Activated CD8-positive, alpha-beta T cell treated with anti-CD3 and anti-CD28 coated beads for 36 hours (primary cell): ENCODE data around the gene STIM2. TPM values are rescaled to one million over a fixed set of nuclear protein-coding genes. Genes with fewer than 3 reads are reported as not detected.
"Not testable (repeated sequence)": the region's sequence is repeated elsewhere in the genome, so short reads cannot be mapped to it uniquely, and the experiment has no call there.

Experiments used
- ATAC-seq: fragments of 200-7000 bp; cut with Tn5 transposase; one replicate; pipeline ENCODE4 v1.10.0; 2021; ENCODE audit warnings: mild to moderate bottlenecking, moderate library complexity
- CTCF ChIA-PET: fragments of 350-600 bp; sonication (Branson Sonifier 250); formaldehyde crosslinking; loops from one replicate; lab custom pipeline; 2021; ENCODE audit warnings: antibody characterized with exemption; lab: Charles Lee
- POLR2A ChIA-PET: fragments of 350-600 bp; sonication (Branson Sonifier 250); formaldehyde crosslinking; loops from one replicate; lab custom pipeline; 2021; ENCODE audit warnings: antibody characterized with exemption; lab: Charles Lee
- DNase-seq: peaks from one replicate; pipeline ENCODE4 v3.0.0-alpha.2; 2020
- H3K27ac Mint-ChIP-seq: one replicate; pipeline ENCODE4 v1.8.0; 2021; ENCODE audit warnings: mild to moderate bottlenecking, mixed read lengths
- H3K27me3 Mint-ChIP-seq: one replicate; pipeline ENCODE4 v1.8.0; 2021; ENCODE audit warnings: mixed read lengths
- H3K36me3 Mint-ChIP-seq: one replicate; pipeline ENCODE4 v1.8.0; 2021; ENCODE audit warnings: low read depth, mixed read lengths
- H3K4me1 Mint-ChIP-seq: one replicate; pipeline ENCODE4 v1.8.0; 2021; ENCODE audit warnings: low read depth, mixed read lengths
- H3K4me3 Mint-ChIP-seq: one replicate; pipeline ENCODE4 v1.8.0; 2021; ENCODE audit warnings: mild to moderate bottlenecking, moderate library complexity, mixed read lengths
- H3K9me3 Mint-ChIP-seq: one replicate; pipeline ENCODE4 v1.8.0; 2021; ENCODE audit warnings: mixed read lengths
- intact Hi-C: fragments of 100-400 bp; cut with micrococcal nuclease; formaldehyde crosslinking; loops from one replicate; pipeline ENCODE4 v1.10.0; 2022
- total RNA-seq, 2 experiments: library from RNA; stranded (reverse); gene quantifications; one replicate each; pipeline ENCODE4 v1.2.3, GENCODE V29; 2021
- TF ChIP-seq, protein P1 (sequence below): fragments of 200-600 bp; IDR thresholded peaks from one replicate; pipeline ENCODE4 v1.8.0; 2022; ENCODE audit warnings: antibody characterized with exemption, mild to moderate bottlenecking

STIM2 gene
- total RNA-seq, 2 experiments from 2014 or later: 44.4 to 46.6 TPM

DNA sequence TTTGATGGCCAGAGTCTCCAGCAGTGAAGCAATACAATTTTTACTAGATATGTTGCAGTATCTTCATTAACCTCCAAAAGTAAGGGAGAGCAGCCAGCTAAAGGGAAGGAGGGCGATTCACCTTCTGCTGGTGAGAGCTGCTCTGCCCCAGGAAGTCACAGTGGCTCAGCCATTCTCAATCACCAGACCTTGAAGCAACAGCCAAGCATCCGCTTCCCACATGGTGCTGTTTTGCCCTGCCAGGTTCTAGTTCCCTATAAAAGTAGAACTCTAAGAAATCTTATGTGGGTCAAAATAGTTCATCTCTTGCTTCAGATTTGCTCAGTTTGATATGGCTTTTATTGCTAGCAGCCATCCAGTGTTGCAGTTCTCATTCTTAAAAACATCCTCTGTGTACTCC is 166.8 kb downstream of the STIM2 start:
- intact Hi-C loops: no loop called here
- POLR2A ChIA-PET: no interaction called here
- Mint-ChIP-seq H3K36me3 (peaks cover 7% of the 10 kb centered on the region), H3K9me3 (no peaks in the 10 kb centered on the region), H3K4me1 (no peaks in the 10 kb centered on the region), H3K4me3 (no peak overlapping the region), H3K27ac (no peak overlapping the region), H3K27me3 (no peaks in the 10 kb centered on the region)
- TF ChIP-seq, protein P1, sequence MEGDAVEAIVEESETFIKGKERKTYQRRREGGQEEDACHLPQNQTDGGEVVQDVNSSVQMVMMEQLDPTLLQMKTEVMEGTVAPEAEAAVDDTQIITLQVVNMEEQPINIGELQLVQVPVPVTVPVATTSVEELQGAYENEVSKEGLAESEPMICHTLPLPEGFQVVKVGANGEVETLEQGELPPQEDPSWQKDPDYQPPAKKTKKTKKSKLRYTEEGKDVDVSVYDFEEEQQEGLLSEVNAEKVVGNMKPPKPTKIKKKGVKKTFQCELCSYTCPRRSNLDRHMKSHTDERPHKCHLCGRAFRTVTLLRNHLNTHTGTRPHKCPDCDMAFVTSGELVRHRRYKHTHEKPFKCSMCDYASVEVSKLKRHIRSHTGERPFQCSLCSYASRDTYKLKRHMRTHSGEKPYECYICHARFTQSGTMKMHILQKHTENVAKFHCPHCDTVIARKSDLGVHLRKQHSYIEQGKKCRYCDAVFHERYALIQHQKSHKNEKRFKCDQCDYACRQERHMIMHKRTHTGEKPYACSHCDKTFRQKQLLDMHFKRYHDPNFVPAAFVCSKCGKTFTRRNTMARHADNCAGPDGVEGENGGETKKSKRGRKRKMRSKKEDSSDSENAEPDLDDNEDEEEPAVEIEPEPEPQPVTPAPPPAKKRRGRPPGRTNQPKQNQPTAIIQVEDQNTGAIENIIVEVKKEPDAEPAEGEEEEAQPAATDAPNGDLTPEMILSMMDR: no peak
- no peak for ATAC-seq
- DNase-seq: no peak
- CTCF ChIA-PET: interaction anchor here (1.0 kb wide), 1 partner anchor 21 kb away, joined by 4 read pairs; no protein-coding TSS in a partner anchor

DNA sequence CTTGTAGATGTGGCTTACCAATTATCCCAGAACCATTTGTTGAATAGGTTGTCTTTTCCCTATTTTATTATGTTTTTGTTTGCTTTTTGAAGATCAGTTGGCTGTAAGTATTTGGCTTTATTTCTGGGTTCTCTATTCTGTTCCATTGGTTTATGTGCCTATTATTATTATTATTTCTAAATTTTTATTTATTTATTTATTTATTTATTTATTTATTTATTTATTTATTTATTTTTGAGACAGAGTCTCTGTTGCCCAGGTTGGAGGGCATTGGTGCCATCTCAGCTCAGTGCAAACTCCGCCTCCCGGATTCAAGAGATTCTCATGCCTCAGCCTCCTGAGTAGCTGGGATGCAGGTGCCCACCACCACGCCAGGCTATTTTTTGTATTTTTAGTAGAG is 174.5 kb downstream of the STIM2 start:
- H3K9me3 Mint-ChIP-seq, intact Hi-C loops, H3K27ac Mint-ChIP-seq, H3K4me3 Mint-ChIP-seq, DNase-seq, H3K4me1 Mint-ChIP-seq, H3K27me3 Mint-ChIP-seq, POLR2A ChIA-PET, H3K36me3 Mint-ChIP-seq, ATAC-seq: not testable (repeated sequence)
- CTCF ChIA-PET: interaction anchor here (1.3 to 1.7 kb wide), 2 partner anchors 13 to 14 kb away, joined by 3 read pairs; no protein-coding TSS in a partner anchor

DNA sequence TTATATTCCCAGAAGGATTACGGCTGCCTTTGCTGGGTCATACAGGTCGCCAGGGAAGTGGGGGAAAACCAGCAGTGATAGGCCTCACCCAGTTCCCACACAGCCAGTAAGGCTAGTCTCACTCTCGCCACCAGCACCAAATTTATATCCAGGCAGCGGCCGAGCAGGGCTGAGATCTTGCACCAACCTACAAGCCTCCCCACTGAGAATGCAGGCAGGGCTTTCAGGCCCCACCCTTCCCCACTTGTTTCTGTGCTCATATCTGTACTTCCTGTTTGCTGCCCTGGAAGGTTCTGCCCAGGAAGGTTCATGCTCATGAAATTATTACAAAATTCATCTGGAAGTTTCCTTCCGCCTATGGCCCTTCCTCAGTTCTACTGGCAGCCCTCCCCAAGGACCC is 179.7 kb downstream of the STIM2 start:
- Mint-ChIP-seq H3K4me3 (no peak overlapping the region), H3K9me3 (peaks cover 6% of the 10 kb centered on the region), H3K4me1 (peaks cover 5% of the 10 kb centered on the region), H3K36me3 (peaks cover 4% of the 10 kb centered on the region), H3K27me3 (peaks cover 12% of the 10 kb centered on the region), H3K27ac (no peak overlapping the region)
- no peak for DNase-seq
- no peak for ATAC-seq
- CTCF ChIA-PET: interaction anchor here (3.3 kb wide), 1 partner anchor 8 kb away, joined by 21 read pairs; no protein-coding TSS in a partner anchor
- POLR2A ChIA-PET: no interaction called here
- intact Hi-C loops: no loop called here
- TF ChIP-seq, protein P1: no peak

DNA sequence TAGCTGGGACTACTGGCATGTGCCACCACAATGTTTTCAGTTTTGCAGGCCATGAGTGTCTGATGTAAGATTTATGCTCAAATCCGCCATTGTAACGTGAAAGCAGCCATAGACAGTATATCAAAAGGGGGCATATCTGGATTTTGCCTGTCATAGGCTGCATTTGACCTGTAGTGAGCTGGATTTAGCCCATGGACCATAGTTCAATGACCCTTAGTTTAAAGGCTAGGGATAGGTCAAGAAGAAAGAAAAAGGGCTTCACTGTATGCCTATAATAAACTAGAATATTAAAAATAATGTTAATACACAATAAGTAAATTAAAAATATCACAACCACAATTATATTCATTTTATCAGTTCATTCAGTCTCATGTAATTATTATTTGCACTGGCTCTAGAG is 181.8 kb downstream of the STIM2 start:
- peaks cover 4% of the 10 kb centered on the region for H3K36me3 Mint-ChIP-seq
- TF ChIP-seq, protein P1: no peak
- H3K27me3 Mint-ChIP-seq: peaks cover 17% of the 10 kb centered on the region
- ATAC-seq (no peak), DNase-seq (no peak)
- CTCF ChIA-PET: interaction anchor here (1.1 kb wide), 1 partner anchor 712 kb away, joined by 3 read pairs; no protein-coding TSS in a partner anchor
- H3K4me3 Mint-ChIP-seq: no peak overlapping the region
- peaks cover 6% of the 10 kb centered on the region for H3K9me3 Mint-ChIP-seq
- H3K4me1 Mint-ChIP-seq: peaks cover 5% of the 10 kb centered on the region
- POLR2A ChIA-PET: no interaction called here
- H3K27ac Mint-ChIP-seq: no peak overlapping the region
- intact Hi-C loops: no loop called here

DNA sequence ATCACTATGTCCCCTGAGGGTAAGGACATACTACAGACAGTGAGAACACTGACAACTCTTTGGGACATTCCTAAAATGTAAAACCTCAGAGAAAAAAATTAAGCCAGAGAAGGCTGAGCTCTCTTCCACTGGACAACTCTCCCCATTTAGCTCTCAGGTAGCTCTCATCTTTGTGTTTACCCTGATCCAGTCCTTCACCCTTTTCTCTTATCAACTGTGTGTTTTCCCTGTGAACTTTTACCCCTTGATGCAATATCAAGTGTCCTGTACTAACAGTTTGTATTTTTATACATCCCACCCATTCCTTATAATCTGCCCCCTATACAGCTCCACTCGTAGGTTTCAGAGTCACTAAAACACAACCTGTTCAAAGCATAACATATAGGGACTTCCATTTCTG is 182.6 kb downstream of the STIM2 start:
- Mint-ChIP-seq H3K36me3 (peaks cover 4% of the 10 kb centered on the region), H3K27ac (no peak overlapping the region), H3K9me3 (peaks cover 6% of the 10 kb centered on the region), H3K4me3 (no peak overlapping the region), H3K4me1 (peaks cover 6% of the 10 kb centered on the region), H3K27me3 (peaks cover 18% of the 10 kb centered on the region)
- no peak for DNase-seq
- CTCF ChIA-PET: interaction anchor here (1.1 kb wide), 1 partner anchor 712 kb away, joined by 3 read pairs; no protein-coding TSS in a partner anchor
- intact Hi-C loops: no loop called here
- no peak for ATAC-seq
- TF ChIP-seq, protein P1: no peak
- POLR2A ChIA-PET: no interaction called here
